GOT3 (cell line): Measurements from ENCODE around the gene MRPS9.

ENCODE experiments used
- DNase-seq: peaks from one replicate; lab custom pipeline; 2025; ENCODE audit warnings: mixed read lengths; lab: John Stamatoyannopoulos, UW

Gene MRPS9

GRCh38 chr2:105118960-105119359 lies 81.1 kb downstream of the MRPS9 start:
- DNase-seq, result no peak

GRCh38 chr2:105121434-105121833 lies 83.6 kb downstream of the MRPS9 start:
- DNase-seq, result no peak

- DNase-seq, result no peak
Measured at GRCh38 chr2:105125428-105125827, 87.6 kb downstream of the MRPS9 start.

- no peak for DNase-seq
Measured at GRCh38 chr2:105125920-105126319, 88.1 kb downstream of the MRPS9 start.

- no peak for DNase-seq
Measured at GRCh38 chr2:105126336-105126735, 88.5 kb downstream of the MRPS9 start.

GRCh38 chr2:105127289-105127915 lies 89.5 kb downstream of the MRPS9 start:
- DNase-seq, result no peak

GRCh38 chr2:105129722-105130232 lies 91.9 kb downstream of the MRPS9 start:
- DNase-seq, result no peak

GRCh38 chr2:105130546-105130945 lies 92.7 kb downstream of the MRPS9 start:
- no peak for DNase-seq

GRCh38 chr2:105134081-105134480 lies 96.2 kb downstream of the MRPS9 start:
- DNase-seq, result no peak

- no peak for DNase-seq
Measured at GRCh38 chr2:105135436-105135835, 97.6 kb downstream of the MRPS9 start.

- DNase-seq, result no peak
Measured at GRCh38 chr2:105136394-105136793, 98.5 kb downstream of the MRPS9 start.

GRCh38 chr2:105138643-105139042 lies 100.8 kb downstream of the MRPS9 start:
- no peak for DNase-seq

GRCh38 chr2:105139556-105140239 lies 101.8 kb downstream of the MRPS9 start:
- DNase-seq, result no peak

GRCh38 chr2:105140240-105140568 lies 102.3 kb downstream of the MRPS9 start:
- DNase-seq, result no peak

- no peak for DNase-seq
Measured at GRCh38 chr2:105141099-105141614, 103.3 kb downstream of the MRPS9 start.

GRCh38 chr2:105142239-105142638 lies 104.4 kb downstream of the MRPS9 start:
- DNase-seq, result no peak

- no peak for DNase-seq
Measured at GRCh38 chr2:105143094-105143466, 105.2 kb downstream of the MRPS9 start.

GRCh38 chr2:105143467-105144151 lies 105.7 kb downstream of the MRPS9 start:
- no peak for DNase-seq

- DNase-seq, result no peak
Measured at GRCh38 chr2:105144152-105144940, 106.5 kb downstream of the MRPS9 start.

GRCh38 chr2:105144941-105145300 lies 107.1 kb downstream of the MRPS9 start:
- no peak for DNase-seq

- no peak for DNase-seq
Measured at GRCh38 chr2:105149272-105149671, 111.4 kb downstream of the MRPS9 start.
